ENCODE measurements around the gene EFNA5.

Gene EFNA5

GRCh38 chr5:107381189-107381856 lies 289.4 kb downstream of the EFNA5 start:
- no peak for DNase-seq

DNA sequence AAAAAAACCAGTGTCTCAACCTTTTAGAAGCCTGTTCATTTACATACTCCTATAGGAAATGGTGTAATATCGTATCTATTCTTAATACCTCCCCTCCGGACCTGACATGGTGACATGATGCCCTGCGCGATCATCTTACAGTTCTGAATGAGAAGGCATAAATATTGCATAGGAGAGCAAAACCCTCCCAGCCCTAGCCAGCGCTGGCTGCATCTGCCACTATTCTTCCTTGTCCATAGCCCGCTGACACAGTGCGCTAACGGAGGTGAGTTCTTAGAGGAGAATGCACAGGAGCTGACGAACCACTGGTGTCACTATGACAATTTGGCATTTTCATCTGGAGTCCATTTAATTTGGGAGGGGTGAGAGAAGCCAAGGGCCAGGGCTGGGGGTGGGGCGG lies 290.1 kb downstream of the EFNA5 start:
- no peak for DNase-seq

DNA sequence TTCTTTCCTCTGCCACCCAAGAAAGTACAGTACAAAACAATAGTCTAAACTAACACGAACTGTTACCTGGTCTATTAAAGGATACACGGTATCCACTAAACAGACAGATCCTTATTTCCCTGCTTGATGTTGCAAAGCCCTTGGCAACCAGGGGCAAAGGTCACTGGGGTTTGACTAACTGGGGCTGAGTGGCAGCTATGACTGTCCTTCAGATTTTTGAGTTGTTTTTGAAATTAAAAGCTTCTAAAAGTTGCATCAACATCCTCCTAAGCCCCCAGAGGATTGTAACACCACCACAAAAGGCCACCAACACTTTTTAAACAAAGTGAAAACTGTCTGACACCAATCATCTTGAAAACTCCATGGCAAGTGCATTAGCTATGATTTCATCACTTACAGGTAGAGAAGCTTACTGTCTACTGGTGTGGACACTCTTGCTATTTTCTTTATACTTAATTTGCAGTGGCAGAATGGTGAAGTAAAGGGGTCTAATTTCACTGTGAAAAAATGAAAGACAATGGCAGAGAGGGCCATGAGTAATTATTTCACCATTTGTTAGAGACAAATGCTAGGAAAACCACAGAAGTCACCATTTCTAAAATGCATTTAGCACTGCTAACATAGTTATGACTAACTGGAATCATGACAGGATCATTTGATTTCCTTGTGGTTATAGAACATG lies 292.4 kb downstream of the EFNA5 start:
- DNase-seq: no peak

DNA sequence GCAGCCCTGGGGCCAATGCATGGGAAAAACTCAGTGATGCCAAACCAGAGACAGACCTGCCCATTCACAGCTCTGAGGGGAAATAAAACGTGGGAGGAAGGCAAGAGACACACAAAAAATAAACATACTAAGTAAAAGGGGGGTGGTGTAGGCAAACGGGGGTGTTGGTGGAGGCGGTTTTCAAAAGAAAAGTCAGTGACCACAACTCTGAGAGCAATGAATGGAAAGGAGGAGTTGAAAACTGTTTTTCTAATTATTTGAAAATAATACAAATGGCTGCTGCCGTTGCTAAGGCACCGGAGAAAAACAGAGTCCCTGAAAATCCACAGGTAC lies 293.5 kb downstream of the EFNA5 start:
- no peak for DNase-seq

DNA sequence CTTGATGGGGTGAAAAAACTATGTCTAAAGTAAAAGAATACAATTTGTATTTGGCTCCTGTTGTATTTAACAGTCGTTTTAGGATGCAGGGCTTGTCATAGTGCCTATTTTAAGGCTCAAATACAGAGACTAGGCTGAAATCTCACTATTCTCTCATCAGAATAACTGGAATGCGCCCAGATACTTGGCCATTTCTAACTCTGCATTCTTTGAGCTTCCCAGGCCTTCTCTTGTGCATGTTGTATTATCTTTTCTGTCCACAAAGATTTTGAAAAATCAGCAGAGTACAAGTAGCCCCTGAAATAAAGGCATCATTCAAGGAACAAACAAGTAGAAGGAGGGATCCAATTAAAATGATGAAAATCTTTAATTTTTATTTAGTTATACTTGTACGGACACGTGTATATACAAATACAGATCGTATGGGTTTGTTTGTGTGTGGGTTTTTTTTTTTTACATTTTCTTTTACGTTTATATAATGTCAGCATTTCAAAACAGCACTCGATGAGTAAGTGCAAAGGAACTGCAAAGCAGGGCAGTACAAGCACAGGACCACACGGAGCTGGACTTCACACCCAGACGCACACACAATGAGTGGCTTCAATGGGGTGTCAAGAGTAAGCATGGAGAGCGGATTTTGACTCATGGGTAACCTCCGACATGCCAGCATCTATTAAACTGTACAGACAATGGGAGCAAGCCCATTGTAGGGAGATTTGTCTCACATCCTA lies 294.0 kb downstream of the EFNA5 start:
- DNase-seq: no peak

GRCh38 chr5:107373549-107374263 lies 297.0 kb downstream of the EFNA5 start:
- DNase-seq: no peak

GRCh38 chr5:107372723-107373450 lies 297.9 kb downstream of the EFNA5 start:
- DNase-seq: no peak

DNA sequence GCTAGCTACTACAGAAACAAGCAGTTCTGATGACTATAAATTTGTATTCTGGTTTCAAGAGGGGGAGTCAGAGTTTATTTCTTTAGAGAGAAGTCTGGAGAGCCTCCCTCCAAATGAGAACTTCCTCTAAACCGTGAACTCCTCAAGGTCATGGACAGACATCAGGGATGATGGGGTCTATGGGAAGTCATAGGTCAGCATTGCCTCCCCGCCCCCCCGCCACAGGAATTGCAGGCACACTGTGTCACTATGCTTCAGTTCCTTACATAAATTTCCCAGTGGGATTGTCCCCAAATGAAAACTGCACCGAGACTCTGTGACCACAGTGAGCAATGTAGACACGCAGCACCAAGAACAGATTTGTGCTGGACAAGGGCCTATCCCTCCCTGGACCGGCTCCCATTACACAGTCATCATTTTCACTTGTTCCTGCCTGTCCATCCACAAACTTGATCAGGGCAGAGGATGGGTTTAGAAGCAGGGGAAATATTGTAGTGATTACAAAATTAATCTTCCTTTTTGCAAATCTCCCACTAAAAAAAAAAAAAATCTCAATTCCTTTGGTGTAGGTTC lies 300.3 kb downstream of the EFNA5 start:
- no peak for DNase-seq

- DNase-seq: no peak
Measured at GRCh38 chr5:107369622-107370021, 301.1 kb downstream of the EFNA5 start.

- DNase-seq: no peak
Measured at GRCh38 chr5:107368615-107369014, 302.1 kb downstream of the EFNA5 start.

DNA sequence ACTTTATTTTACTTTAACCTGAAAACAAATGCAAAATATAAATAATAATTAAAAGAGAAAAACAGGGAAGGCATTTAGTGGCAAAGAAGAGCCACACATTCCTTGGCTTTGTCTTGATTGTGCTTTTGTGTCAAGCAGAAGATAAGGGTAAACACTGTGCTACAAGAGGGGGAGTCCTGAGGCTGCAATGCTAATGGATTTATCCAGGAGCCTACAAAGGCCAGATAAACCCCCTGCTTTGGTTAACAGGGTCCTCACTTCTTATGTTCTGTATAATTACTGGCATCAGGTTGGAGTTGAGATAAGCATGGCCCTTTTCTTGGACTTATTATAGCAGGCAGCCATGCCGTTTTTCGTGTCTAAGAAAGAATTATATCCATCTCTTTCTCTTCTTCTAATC lies 302.8 kb downstream of the EFNA5 start:
- DNase-seq: no peak

DNA sequence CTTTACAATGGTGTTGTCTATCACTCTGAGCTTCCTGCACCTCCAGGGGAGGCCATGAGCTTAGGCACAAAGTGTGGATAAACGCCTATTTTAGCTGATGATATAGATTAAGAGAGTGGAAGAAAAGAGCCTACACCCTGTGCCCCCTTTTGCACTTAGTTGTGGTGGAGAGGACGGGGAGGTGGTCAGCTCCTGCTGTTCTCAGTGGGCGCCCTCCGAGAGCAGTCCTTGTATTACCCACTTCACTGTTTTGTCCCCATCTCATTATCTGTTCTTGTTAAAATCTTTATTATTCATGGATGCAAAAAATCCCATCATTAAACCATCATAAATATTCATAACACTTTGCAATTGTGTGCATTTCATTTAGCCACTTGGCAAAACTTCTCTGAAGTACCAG lies 303.3 kb downstream of the EFNA5 start:
- no peak for DNase-seq

DNA sequence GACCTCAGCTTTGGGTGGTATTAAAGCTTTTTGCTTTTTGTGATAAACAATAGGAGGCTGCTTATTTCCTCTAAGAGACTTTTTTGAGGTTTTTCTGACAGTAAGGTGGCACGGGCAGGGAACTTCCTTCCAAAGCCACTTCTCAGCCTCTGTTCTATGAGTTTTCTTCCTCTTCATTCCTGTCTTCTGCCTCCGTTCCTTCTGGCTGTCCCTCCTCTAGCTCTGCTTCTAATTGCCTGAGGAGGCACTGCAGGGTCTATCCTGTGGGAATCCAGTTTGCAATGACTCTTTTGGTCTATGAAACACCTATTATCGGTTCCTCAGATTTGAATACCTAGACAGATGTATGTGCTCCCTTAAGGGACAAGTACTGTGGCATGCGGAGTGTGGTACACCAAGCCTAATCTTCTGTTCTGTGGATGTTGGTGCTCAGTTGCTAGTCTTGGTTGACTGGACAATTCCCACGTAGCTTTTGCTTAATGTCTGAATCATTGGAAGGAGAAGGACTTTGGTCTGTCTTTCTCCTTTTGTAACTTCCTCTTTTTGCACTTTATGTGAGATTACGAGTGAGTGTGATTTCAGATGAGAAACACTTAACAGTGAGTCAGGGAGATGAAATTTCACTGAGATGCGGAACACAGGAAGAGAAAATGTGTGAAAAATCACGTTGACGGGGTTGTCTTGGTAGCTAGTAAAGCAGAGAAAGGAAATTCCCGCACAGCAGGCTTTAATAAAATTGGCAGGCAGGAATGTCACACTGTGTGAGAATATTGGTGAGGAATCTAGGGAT lies 305.2 kb downstream of the EFNA5 start:
- DNase-seq: no peak

GRCh38 chr5:107364443-107365319 lies 306.1 kb downstream of the EFNA5 start:
- DNase-seq: no peak

GRCh38 chr5:107363768-107364167 lies 307.0 kb downstream of the EFNA5 start:
- no peak for DNase-seq

DNA sequence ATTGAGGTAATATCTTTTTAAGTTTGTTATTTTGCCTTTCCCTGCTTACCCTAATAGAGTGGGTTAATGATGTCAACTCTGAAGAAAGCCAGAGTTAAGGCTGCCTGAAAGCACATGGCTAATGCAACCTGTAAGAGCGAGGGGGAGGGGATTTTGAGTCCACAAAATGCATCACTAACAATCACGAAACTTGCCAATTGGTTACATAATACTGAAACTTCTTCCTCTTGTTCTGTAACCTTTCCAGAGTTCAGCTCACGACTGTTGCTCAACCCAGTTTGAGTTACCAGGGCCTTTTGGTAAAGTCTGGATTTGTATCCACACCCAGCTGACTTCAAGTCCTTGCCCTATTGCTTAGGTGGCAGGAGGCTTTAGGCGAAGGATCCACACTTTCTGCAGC lies 308.8 kb downstream of the EFNA5 start:
- DNase-seq: no peak

GRCh38 chr5:107359916-107360234 lies 310.9 kb downstream of the EFNA5 start:
- DNase-seq: no peak

GRCh38 chr5:107359033-107359915 lies 311.5 kb downstream of the EFNA5 start:
- DNase-seq: no peak

- DNase-seq: no peak
Measured at GRCh38 chr5:107356891-107357290, 313.8 kb downstream of the EFNA5 start.

GRCh38 chr5:107352576-107352975 lies 318.2 kb downstream of the EFNA5 start:
- no peak for DNase-seq

Data from NCI-H1105 treated with DMSO at 0.1 percent for 48 hours (cell line).